H1 (cell line): Measurements from ENCODE around the gene ZNF524. TPM values are rescaled to one million over a fixed set of nuclear protein-coding genes. Genes with fewer than 3 reads are reported as not detected.

Source experiments
- CTCF ChIA-PET: fragments of 300-600 bp; sonication (Branson Sonifier 250); formaldehyde crosslinking; loops from one replicate; lab custom pipeline; 2021; ENCODE audit not compliant: partially characterized antibody; lab: Charles Lee
- POLR2A ChIA-PET: fragments of 300-600 bp; sonication (Branson Sonifier 250); formaldehyde crosslinking; loops from one replicate; lab custom pipeline; 2021; ENCODE audit warnings: inconsistent platforms; ENCODE audit not compliant: partially characterized antibody; lab: Charles Lee
- DNase-seq, 2 experiments: peaks; one replicate each; pipeline versions ENCODE4 v3.0.0 to v3.0.0-alpha.2; 2010 to 2022; ENCODE audit warnings: low spot score in 2 of 2, low read depth in 1 of 2, mixed read lengths in 1 of 2
- FAIRE-seq: peaks from 2 replicates; lab custom pipeline; 2011; peaks lifted over from hg19 to GRCh38; lab: Jason Lieb, UNC
- H2AFZ ChIP-seq: 2 replicates; pipeline ENCODE4 v1.8.1; 2012; ENCODE audit warnings: low read length, inconsistent platforms
- H2AK5ac ChIP-seq: 2 replicates; pipeline ENCODE4 v1.6.1; 2013; ENCODE audit warnings: low read depth, low read length
- H2BK120ac ChIP-seq: replicated peaks from 2 replicates; pipeline ENCODE3; 2013; ENCODE audit warnings: low read depth, low read length, inconsistent platforms
- H2BK12ac ChIP-seq: 2 replicates; pipeline ENCODE4 v1.6.1; 2013; ENCODE audit warnings: low read depth, low read length
- H2BK15ac ChIP-seq: 2 replicates; pipeline ENCODE4 v1.6.1; 2013; ENCODE audit warnings: low read length
- H2BK20ac ChIP-seq: 2 replicates; pipeline ENCODE4 v1.6.1; 2013; ENCODE audit warnings: low read length
- H2BK5ac ChIP-seq: 2 replicates; pipeline ENCODE4 v1.6.1; 2013; ENCODE audit warnings: low read depth, low read length
- H3K14ac ChIP-seq: 2 replicates; pipeline ENCODE4 v1.6.1; 2013; ENCODE audit warnings: inconsistent platforms; ENCODE audit not compliant: insufficient read length
- H3K18ac ChIP-seq: 2 replicates; pipeline ENCODE4 v1.6.1; 2013; ENCODE audit warnings: low read length; ENCODE audit errors: extremely low read depth
- H3K23ac ChIP-seq: 2 replicates; pipeline ENCODE4 v1.6.1; 2013; ENCODE audit warnings: inconsistent platforms; ENCODE audit not compliant: insufficient read length
- H3K23me2 ChIP-seq: 2 replicates; pipeline ENCODE4 v1.6.1; 2013; ENCODE audit warnings: low read depth, low read length
- H3K27ac ChIP-seq: 2 replicates; pipeline ENCODE4 v1.6.1; 2011; ENCODE audit warnings: low read depth, low read length, inconsistent platforms
- H3K27me3 ChIP-seq, 4 experiments: replicated peaks in 1 of 4; 1 replicate in 1 of 4; 2 replicates in 3 of 4; pipeline versions ENCODE4 v1.6.1 to v1.8.1; 2011 to 2013; ENCODE audit warnings: low read length in 3 of 4, mild to moderate bottlenecking in 3 of 4, inconsistent platforms in 2 of 4, mixed read lengths in 2 of 4, moderate library complexity in 1 of 4; ENCODE audit not compliant: control insufficient read depth in 3 of 4, insufficient read depth in 3 of 4; ENCODE audit errors: extremely low read depth in 1 of 4
- H3K36me3 ChIP-seq, 4 experiments: 2 replicates each; pipeline versions ENCODE4 v1.6.1 to v1.8.1; 2011 to 2013; ENCODE audit warnings: mild to moderate bottlenecking in 4 of 4, low read length in 3 of 4, moderate library complexity in 2 of 4, control low read depth in 1 of 4, inconsistent platforms in 1 of 4; ENCODE audit not compliant: insufficient read depth in 4 of 4, control insufficient read depth in 2 of 4
- H3K4ac ChIP-seq: replicated peaks from 2 replicates; pipeline ENCODE3; 2013; ENCODE audit warnings: low read length, low read depth, mixed read lengths, inconsistent platforms; ENCODE audit not compliant: insufficient read length
- H3K4me1 ChIP-seq, 4 experiments: replicated peaks in 1 of 4; 1 replicate in 1 of 4; 2 replicates in 3 of 4; pipeline versions ENCODE4 v1.6.1 to v1.8.1; 2011 to 2013; ENCODE audit warnings: low read length in 3 of 4, inconsistent platforms in 2 of 4, mixed read lengths in 1 of 4; ENCODE audit not compliant: insufficient read depth in 4 of 4, control insufficient read depth in 3 of 4
- H3K4me2 ChIP-seq, 2 experiments: 2 replicates each; pipeline versions ENCODE4 v1.6.1 to v1.8.1; 2011 to 2013; ENCODE audit warnings: low read depth in 2 of 2, low read length in 2 of 2, control low read depth in 1 of 2, inconsistent platforms in 1 of 2, mild to moderate bottlenecking in 1 of 2; ENCODE audit not compliant: insufficient read depth in 1 of 2
- H3K4me3 ChIP-seq, 4 experiments: fragments of 200-600, 300-600 bp in 1 of 4; sonication (generic), shearing (Covaris generic), sonication (Bioruptor Twin) in 1 of 4; 2 replicates each; pipeline versions ENCODE4 v1.5.1 to v1.8.1; 2011 to 2016; ENCODE audit warnings: low read length in 4 of 4, low read depth in 3 of 4, control low read depth in 2 of 4, inconsistent platforms in 2 of 4, mild to moderate bottlenecking in 2 of 4, mixed read lengths in 1 of 4, moderate library complexity in 1 of 4; ENCODE audit not compliant: insufficient read depth in 2 of 4; ENCODE audit errors: extremely low read depth in 1 of 4
- H3K56ac ChIP-seq: replicated peaks from 2 replicates; pipeline ENCODE3; 2013; ENCODE audit warnings: low read depth, mild to moderate bottlenecking, mixed read lengths, low read length, inconsistent platforms; ENCODE audit not compliant: insufficient read length
- H3K79me1 ChIP-seq: 2 replicates; pipeline ENCODE4 v1.6.1; 2013; ENCODE audit warnings: low read depth, low read length, control low read depth
- H3K79me2 ChIP-seq, 2 experiments: 2 replicates each; pipeline versions ENCODE4 v1.6.1 to v1.8.1; 2012 to 2013; ENCODE audit warnings: low read length in 2 of 2, mild to moderate bottlenecking in 2 of 2, inconsistent platforms in 1 of 2; ENCODE audit not compliant: insufficient read depth in 2 of 2, control insufficient read depth in 1 of 2
- H3K9ac ChIP-seq, 4 experiments: replicated peaks in 1 of 4; 1 replicate in 1 of 4; 2 replicates in 3 of 4; pipeline versions ENCODE4 v1.6.1 to v1.8.1; 2011 to 2013; ENCODE audit warnings: low read depth in 3 of 4, low read length in 3 of 4, control low read depth in 2 of 4, mild to moderate bottlenecking in 2 of 4, moderate library complexity in 2 of 4, inconsistent platforms in 1 of 4; ENCODE audit errors: extremely low read depth in 1 of 4
- H3K9me3 ChIP-seq, 2 experiments: 2 replicates each; pipeline versions ENCODE4 v1.6.1 to v1.8.1; 2012 to 2013; ENCODE audit warnings: mild to moderate bottlenecking in 2 of 2, moderate library complexity in 2 of 2, control low read depth in 1 of 2, inconsistent platforms in 1 of 2, low read depth in 1 of 2, low read length in 1 of 2, mixed read lengths in 1 of 2; ENCODE audit not compliant: insufficient read depth in 2 of 2
- H4K20me1 ChIP-seq, 2 experiments: replicated peaks in 1 of 2; 2 replicates each; pipeline versions ENCODE3 to v1.8.1; 2011 to 2013; ENCODE audit warnings: inconsistent platforms in 2 of 2, low read length in 2 of 2, mild to moderate bottlenecking in 1 of 2; ENCODE audit not compliant: insufficient read depth in 2 of 2, control insufficient read depth in 1 of 2
- H4K5ac ChIP-seq: 2 replicates; pipeline ENCODE4 v1.6.1; 2013; ENCODE audit warnings: low read length, low read depth, mixed read lengths, inconsistent platforms; ENCODE audit not compliant: insufficient read length
- H4K8ac ChIP-seq: 2 replicates; pipeline ENCODE4 v1.8.0; 2013; ENCODE audit warnings: mild to moderate bottlenecking, moderate library complexity, low read length, inconsistent platforms; ENCODE audit not compliant: insufficient read depth; ENCODE audit errors: extremely low read depth
- H4K91ac ChIP-seq: replicated peaks from 2 replicates; pipeline ENCODE3; 2013; ENCODE audit warnings: low read length, mixed read lengths, inconsistent platforms; ENCODE audit not compliant: insufficient read length
- JUND ChIP-seq: IDR thresholded peaks from 2 replicates; pipeline ENCODE4 v1.6.1; 2011; ENCODE audit warnings: mild to moderate bottlenecking, improper control_type of control experiment, low read length
- MAFK ChIP-seq: IDR thresholded peaks from 2 replicates; pipeline ENCODE4 v1.6.1; 2012; ENCODE audit warnings: low read depth, mild to moderate bottlenecking, improper control_type of control experiment, low read length
- NRF1 ChIP-seq: IDR thresholded peaks from 2 replicates; pipeline ENCODE4 v1.6.1; 2011; ENCODE audit warnings: mild to moderate bottlenecking, low read depth, low read length, improper control_type of control experiment
- RBBP5 ChIP-seq: IDR thresholded peaks from 2 replicates; pipeline ENCODE4 v1.7.1; 2012; ENCODE audit warnings: low read depth, mild to moderate bottlenecking, inconsistent platforms, low read length, moderate library complexity, borderline replicate concordance
- SIX5 ChIP-seq: IDR thresholded peaks from 2 replicates; pipeline ENCODE4 v1.6.1; 2011; ENCODE audit warnings: mild to moderate bottlenecking, low read depth, low read length
- WGBS, 2 experiments: shearing (Covaris generic) in 1 of 2; methylation state at CpG; one replicate each; pipeline versions ENCODE4 v1.1.6 to v1.1.7; 2013 to 2015; ENCODE audit warnings: low lambda C conversion rate in 2 of 2, mixed read lengths in 2 of 2, inconsistent platforms in 1 of 2, low coverage in 1 of 2, missing lambda C conversion rate in 1 of 2; ENCODE audit not compliant: insufficient replicate concordance in 2 of 2, insufficient coverage in 1 of 2, insufficient read length in 1 of 2; ENCODE audit errors: extremely low coverage in 1 of 2, missing lambda C conversion rate in 1 of 2; 5-methylcytosine and 5-hydroxymethylcytosine counted together
- polyA plus RNA-seq, 7 experiments: library from polyadenylated mRNA; depleted of rRNA in 3 of 7; stranded (reverse) in 5 of 7; unstranded in 2 of 7; fragments of >200 nt in 5 of 7; fragments of 200-250 nt in 2 of 7; gene quantifications; 1 replicate in 5 of 7; 2 replicates in 1 of 7; 4 replicates in 1 of 7; pipeline versions ENCODE4 v1.2.1 to v1.2.3, GENCODE V29; 2011 to 2013; ENCODE audit warnings: missing spikeins in 2 of 7, mixed read lengths in 2 of 7
- total RNA-seq: library from RNA; stranded (reverse); fragmentation: NEBNext Ultra II Directional; extraction: Animal tissue kit (Norgen Biotek cat#: 25700); gene quantifications from 2 replicates; pipeline ENCODE4 v1.2.1, GENCODE V29; 2021
- TF ChIP-seq, protein P1 (sequence below): IDR thresholded peaks from 2 replicates; pipeline ENCODE4 v1.6.1; 2012; ENCODE audit warnings: low read length, inconsistent platforms
- TF ChIP-seq, protein P2 (sequence below): IDR thresholded peaks from 2 replicates; pipeline ENCODE4 v1.6.1; 2012; ENCODE audit warnings: inconsistent platforms

The ZNF524 gene
- total and polyA plus RNA-seq, 2 of the 8 experiments (the other 6 are each of a cell fraction or from before 2014, with no cell fraction given) = 4.4 to 4.7 TPM

DNA sequence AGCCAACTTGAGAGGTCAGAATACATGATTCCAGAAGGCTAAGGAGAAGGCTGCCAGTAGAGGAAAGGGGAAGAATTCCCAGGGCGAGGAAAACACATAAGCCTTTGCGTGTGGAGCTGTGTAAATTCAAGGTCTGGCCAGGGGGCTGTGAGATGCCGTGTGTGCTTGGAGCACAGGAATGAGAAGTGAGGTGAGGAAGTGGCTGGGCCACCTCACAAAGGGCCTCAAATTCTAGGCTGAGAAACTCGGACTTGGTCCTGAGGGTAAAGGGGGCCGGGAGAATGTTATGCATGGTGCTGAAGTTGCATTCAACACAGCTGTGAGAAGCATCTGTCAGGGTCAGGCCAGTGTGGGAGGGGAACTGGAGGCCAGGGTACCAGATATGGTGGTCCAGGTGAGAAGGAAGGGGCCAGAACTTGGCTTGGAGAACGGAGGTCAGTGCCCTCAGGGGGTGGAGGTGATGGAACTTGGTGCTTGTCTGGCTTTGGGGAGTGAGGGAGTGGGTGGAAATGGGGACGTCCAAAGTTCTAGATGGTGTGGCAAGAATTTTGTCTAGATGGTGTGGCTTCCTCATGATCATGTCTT is 35.9 kb downstream of the ZNF524 start:
- peaks cover 3 to 10% of the 10 kb centered on the region in 2 experiments for H4K20me1 ChIP-seq
- H3K9me3 ChIP-seq = no peaks in the 10 kb centered on the region; a peak in 1 of 4 replicates
- H3K56ac ChIP-seq = no peak overlapping the region
- H4K8ac ChIP-seq = peak overlapping the region; percentile 85
- no peak overlapping the region for H2BK120ac ChIP-seq
- H4K91ac ChIP-seq = no peak overlapping the region
- H3K4me1 ChIP-seq = peaks cover 6 to 9% (median 7%) of the 10 kb centered on the region in 4 experiments
- H3K14ac ChIP-seq = no peak overlapping the region
- H2AFZ ChIP-seq = no peak overlapping the region
- peaks cover 4 to 25% of the 10 kb centered on the region in 2 experiments; a peak in 3 of 4 replicates for H3K79me2 ChIP-seq
- no peak overlapping the region for H3K18ac ChIP-seq
- WGBS, 2 experiments = 73% methylated on average over 7 of the region's 7 CpGs; no CpG with 5 or more reads in 1 of the 2 experiments
- H3K36me3 ChIP-seq = no peaks in the 10 kb centered on the region
- no peak overlapping the region for H2BK12ac ChIP-seq
- H3K23ac ChIP-seq = no peak overlapping the region
- POLR2A ChIA-PET = interaction anchor here (0.8 to 8.8 kb wide), 8 partner anchors 10 to 149 kb away, joined by 3 to 96 read pairs (median 4); partner anchors contain the start of genes CCDC106, ZNF581, ZNF784 and ZNF865
- peak overlapping the region; percentile 46; the same call in 1 of the 2 replicates for H2BK15ac ChIP-seq
- H3K79me1 ChIP-seq = peaks cover 13% of the 10 kb centered on the region
- CTCF ChIA-PET = interaction anchor here (1.4 to 3.8 kb wide), 4 partner anchors 11 to 30 kb away, joined by 7 to 30 read pairs (median 10); partner anchors contain the start of genes CCDC106 and ZNF865
- FAIRE-seq = no peak
- no peaks in the 10 kb centered on the region for H3K27me3 ChIP-seq
- H2BK20ac ChIP-seq = no peak overlapping the region
- H4K5ac ChIP-seq = no peak overlapping the region
- H3K4ac ChIP-seq = no peak overlapping the region
- peak overlapping the region; percentile 78 to 91 for H3K4me2 ChIP-seq
- H2AK5ac ChIP-seq = no peak overlapping the region
- H3K4me3 ChIP-seq = peak overlapping the region; percentile 68 to 99 (median 92); a peak in 7 of 8 replicates
- peak overlapping the region in 3 of 4 experiments; percentile 12 to 88 (median 84); a peak in 5 of 7 replicates for H3K9ac ChIP-seq
- H2BK5ac ChIP-seq = no peak overlapping the region
- no peak overlapping the region for H3K27ac ChIP-seq
- H3K23me2 ChIP-seq = peaks cover 14% of the 10 kb centered on the region
- DNase-seq = no peak
- no peak for TF ChIP-seq MAFK
- no peak for TF ChIP-seq NRF1
- no peak for TF ChIP-seq RBBP5
- no peak for TF ChIP-seq SIX5
- TF ChIP-seq, protein P1, sequence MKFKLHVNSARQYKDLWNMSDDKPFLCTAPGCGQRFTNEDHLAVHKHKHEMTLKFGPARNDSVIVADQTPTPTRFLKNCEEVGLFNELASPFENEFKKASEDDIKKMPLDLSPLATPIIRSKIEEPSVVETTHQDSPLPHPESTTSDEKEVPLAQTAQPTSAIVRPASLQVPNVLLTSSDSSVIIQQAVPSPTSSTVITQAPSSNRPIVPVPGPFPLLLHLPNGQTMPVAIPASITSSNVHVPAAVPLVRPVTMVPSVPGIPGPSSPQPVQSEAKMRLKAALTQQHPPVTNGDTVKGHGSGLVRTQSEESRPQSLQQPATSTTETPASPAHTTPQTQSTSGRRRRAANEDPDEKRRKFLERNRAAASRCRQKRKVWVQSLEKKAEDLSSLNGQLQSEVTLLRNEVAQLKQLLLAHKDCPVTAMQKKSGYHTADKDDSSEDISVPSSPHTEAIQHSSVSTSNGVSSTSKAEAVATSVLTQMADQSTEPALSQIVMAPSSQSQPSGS = no peak
- TF ChIP-seq, protein P2, sequence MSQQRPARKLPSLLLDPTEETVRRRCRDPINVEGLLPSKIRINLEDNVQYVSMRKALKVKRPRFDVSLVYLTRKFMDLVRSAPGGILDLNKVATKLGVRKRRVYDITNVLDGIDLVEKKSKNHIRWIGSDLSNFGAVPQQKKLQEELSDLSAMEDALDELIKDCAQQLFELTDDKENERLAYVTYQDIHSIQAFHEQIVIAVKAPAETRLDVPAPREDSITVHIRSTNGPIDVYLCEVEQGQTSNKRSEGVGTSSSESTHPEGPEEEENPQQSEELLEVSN = no peak
- TF ChIP-seq JUND = no peak
